HFFc6 (cell line): Measurements from ENCODE around the gene GLIPR2. TPM values are rescaled to one million over a fixed set of nuclear protein-coding genes. Genes with fewer than 3 reads are reported as not detected.
A peak's percentile ranks its signal among the peaks of the same experiment; 100 is the strongest.
"Not testable (repeated sequence)": the region's sequence is repeated elsewhere in the genome, so short reads cannot be mapped to it uniquely, and the experiment has no call there.

ENCODE experiments used
- DNase-seq: peaks from one replicate; pipeline ENCODE4 v3.0.0-alpha.2; 2018
- H3K27ac Mint-ChIP-seq: 2 replicates; pipeline ENCODE4 v1.8.0; 2020; ENCODE audit warnings: mild to moderate bottlenecking, mixed read lengths
- H3K27me3 Mint-ChIP-seq: 2 replicates; pipeline ENCODE4 v1.8.0; 2021; ENCODE audit warnings: mild to moderate bottlenecking, moderate library complexity, mixed read lengths; ENCODE audit not compliant: insufficient read depth
- H3K36me3 Mint-ChIP-seq: 2 replicates; pipeline ENCODE4 v1.8.0; 2021; ENCODE audit warnings: low read depth, mixed read lengths
- H3K4me1 Mint-ChIP-seq: 2 replicates; pipeline ENCODE4 v1.8.0; 2020; ENCODE audit warnings: low read depth, mixed read lengths
- H3K4me3 Mint-ChIP-seq: 2 replicates; pipeline ENCODE4 v1.8.0; 2020; ENCODE audit warnings: mild to moderate bottlenecking, moderate library complexity, mixed read lengths
- H3K9me3 Mint-ChIP-seq: 2 replicates; pipeline ENCODE4 v1.8.0; 2020; ENCODE audit warnings: mild to moderate bottlenecking, mixed read lengths
- total RNA-seq, 6 experiments: library from RNA; stranded (reverse); fragmentation: NEBNext Ultra II Directional; extraction: Animal tissue kit (Norgen Biotek cat#: 25700); gene quantifications; 2 replicates in 1 of 6; 3 replicates in 5 of 6; pipeline ENCODE4 v1.2.3, GENCODE V29; 2021
- TF ChIP-seq, protein P1 (sequence below): fragments of 200-600 bp; sonication (generic); IDR thresholded peaks from 2 replicates; pipeline ENCODE4 v1.5.0; 2021; ENCODE audit warnings: antibody characterized with exemption, mild to moderate bottlenecking

GLIPR2 gene
- total RNA-seq, 6 experiments from 2014 or later: 18.1 to 24.7 (median 23.4) TPM

DNA sequence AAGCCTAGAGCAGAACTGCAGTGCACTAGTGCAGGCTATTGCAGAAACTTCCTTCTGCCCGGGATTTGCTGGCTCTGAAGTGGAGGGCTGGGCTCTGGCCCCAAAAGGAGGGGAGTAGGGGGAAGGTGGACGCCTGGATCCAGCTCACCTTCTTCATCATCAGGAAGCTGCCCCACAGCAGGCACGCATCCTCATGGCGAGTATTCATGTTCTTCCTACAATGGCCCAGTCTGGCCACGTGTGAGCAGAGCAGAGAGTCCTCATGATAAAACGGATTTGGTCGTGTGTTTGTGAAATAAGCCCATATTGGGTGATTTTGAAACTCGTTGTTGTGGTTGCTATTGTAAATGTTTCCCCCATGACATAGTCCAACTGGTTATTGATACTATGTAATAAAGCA lies 8.2 kb upstream of the GLIPR2 start:
- Mint-ChIP-seq H3K4me1 (peaks cover 8% of the 10 kb centered on the region), H3K36me3 (peaks cover 7% of the 10 kb centered on the region), H3K9me3 (no peaks in the 10 kb centered on the region), H3K27me3 (peaks cover 3% of the 10 kb centered on the region; the same call in 1 of the 2 replicates), H3K27ac (no peak overlapping the region), H3K4me3 (no peak overlapping the region)
- TF ChIP-seq, protein P1, sequence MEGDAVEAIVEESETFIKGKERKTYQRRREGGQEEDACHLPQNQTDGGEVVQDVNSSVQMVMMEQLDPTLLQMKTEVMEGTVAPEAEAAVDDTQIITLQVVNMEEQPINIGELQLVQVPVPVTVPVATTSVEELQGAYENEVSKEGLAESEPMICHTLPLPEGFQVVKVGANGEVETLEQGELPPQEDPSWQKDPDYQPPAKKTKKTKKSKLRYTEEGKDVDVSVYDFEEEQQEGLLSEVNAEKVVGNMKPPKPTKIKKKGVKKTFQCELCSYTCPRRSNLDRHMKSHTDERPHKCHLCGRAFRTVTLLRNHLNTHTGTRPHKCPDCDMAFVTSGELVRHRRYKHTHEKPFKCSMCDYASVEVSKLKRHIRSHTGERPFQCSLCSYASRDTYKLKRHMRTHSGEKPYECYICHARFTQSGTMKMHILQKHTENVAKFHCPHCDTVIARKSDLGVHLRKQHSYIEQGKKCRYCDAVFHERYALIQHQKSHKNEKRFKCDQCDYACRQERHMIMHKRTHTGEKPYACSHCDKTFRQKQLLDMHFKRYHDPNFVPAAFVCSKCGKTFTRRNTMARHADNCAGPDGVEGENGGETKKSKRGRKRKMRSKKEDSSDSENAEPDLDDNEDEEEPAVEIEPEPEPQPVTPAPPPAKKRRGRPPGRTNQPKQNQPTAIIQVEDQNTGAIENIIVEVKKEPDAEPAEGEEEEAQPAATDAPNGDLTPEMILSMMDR: no peak
- no peak for DNase-seq

DNA sequence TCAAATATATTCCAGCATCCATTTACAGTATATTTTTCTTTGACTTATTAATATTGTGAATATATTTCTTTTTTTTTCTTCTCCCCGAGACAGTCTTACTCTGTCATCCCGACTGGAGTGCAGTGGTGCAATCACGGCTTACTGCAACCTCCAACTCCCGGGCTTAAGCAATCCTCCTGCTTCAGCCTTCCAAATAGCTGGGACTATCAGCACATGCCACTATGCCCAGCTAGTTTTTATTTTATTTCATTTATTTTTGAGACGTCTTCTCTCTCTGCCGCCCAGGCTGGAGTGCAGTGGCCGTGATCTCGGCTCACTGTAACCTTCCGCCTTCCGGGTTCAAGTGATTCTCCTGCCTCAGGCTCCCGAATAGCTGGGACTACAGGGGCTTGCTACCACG lies 7.4 kb upstream of the GLIPR2 start:
- Mint-ChIP-seq H3K27ac (no peak overlapping the region), H3K4me3 (no peak overlapping the region), H3K9me3 (no peaks in the 10 kb centered on the region), H3K4me1 (peaks cover 8% of the 10 kb centered on the region), H3K36me3 (peaks cover 7% of the 10 kb centered on the region), H3K27me3 (peaks cover 3% of the 10 kb centered on the region; the same call in 1 of the 2 replicates)
- TF ChIP-seq, protein P1: no peak
- no peak for DNase-seq

DNA sequence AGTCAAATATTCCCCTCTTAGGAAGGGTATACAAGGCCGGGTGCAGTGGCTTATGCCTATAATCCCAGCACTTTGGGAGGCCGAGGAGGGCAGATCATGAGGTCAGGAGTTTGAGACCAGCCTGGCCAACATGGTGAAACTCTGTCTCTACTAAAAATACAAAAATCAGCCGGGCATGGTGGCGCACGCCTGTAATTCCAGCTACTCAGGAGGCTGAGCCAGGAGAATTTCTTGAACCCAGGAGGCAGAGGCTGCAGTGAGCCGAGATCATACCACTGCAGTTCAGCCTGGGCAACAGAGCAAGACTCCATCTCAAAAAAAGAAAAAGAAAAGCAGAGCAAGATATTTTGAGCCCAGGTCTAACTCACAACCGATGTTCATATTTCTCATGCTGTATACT lies 4.9 kb upstream of the GLIPR2 start:
- not testable (repeated sequence) for DNase-seq, H3K36me3 Mint-ChIP-seq, H3K27ac Mint-ChIP-seq, H3K27me3 Mint-ChIP-seq, H3K4me1 Mint-ChIP-seq, H3K4me3 Mint-ChIP-seq, H3K9me3 Mint-ChIP-seq

DNA sequence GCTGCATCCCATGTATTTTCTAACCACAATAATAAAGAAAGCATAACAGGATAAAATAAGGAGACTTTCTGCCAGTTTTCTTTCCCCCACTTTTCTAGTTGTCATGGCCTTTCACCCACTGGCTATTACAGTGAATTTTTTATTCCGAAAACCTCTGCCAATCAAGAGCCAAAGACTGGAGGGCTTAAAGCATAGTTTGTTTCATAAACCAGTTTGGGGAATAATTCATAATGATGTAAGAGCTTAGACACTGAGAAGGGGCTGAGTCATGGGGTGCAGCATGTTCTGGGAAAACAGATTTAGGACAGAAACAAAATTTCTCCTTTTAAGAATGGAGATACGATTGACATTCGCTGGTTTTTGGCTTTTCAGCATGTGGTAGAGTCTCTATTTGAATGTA lies 4.4 kb upstream of the GLIPR2 start:
- Mint-ChIP-seq H3K4me1 (peaks cover 9% of the 10 kb centered on the region), H3K27ac (peak overlapping the region; percentile 20; the same call in 1 of the 2 replicates), H3K4me3 (no peak overlapping the region), H3K36me3 (no peaks in the 10 kb centered on the region), H3K9me3 (no peaks in the 10 kb centered on the region), H3K27me3 (peaks cover 1% of the 10 kb centered on the region)
- TF ChIP-seq, protein P1: no peak
- no peak for DNase-seq

DNA sequence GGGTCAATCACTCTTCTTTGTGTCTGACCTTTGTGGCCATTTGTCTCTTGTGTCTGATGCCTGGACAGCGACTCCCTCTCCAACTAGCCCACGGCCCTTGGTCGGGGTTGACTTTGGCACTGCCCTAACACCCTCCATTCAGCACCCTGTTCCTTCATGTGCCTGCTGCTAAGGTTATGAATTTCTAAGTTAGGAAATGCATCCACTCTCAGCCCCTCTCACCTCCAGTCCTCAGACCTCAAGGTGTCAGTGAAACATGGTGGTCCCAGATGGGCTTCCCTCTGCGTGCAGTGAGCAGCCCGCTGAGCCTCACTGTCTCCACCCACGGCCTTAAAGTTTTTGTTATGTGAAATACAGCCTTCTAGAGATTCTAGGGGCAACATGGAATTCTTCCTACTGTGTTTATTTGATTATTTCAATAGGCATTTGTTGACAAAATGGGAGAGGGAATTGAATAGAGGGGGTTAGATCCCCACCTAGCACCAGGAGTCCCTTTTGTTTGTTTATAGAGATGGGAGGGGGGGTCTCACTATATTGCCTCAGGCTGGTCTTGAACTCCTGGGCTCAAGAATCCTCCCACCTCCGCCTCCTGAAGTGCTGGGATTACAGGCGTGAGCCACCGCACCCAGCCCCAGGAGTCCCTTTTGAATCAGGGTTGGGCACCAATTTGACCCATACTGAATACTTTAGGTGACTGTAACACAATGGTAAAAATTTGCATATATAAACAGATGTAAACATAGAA lies 1.6 kb upstream of the GLIPR2 start:
- no peak for DNase-seq
- peaks cover 6% of the 10 kb centered on the region for H3K27me3 Mint-ChIP-seq
- TF ChIP-seq, protein P1: no peak
- H3K36me3 Mint-ChIP-seq: no peaks in the 10 kb centered on the region
- no peak overlapping the region for H3K27ac Mint-ChIP-seq
- H3K9me3 Mint-ChIP-seq: no peaks in the 10 kb centered on the region
- H3K4me3 Mint-ChIP-seq: peak overlapping the region; percentile 85; the same call in 1 of the 2 replicates
- H3K4me1 Mint-ChIP-seq: peaks cover 22% of the 10 kb centered on the region

DNA sequence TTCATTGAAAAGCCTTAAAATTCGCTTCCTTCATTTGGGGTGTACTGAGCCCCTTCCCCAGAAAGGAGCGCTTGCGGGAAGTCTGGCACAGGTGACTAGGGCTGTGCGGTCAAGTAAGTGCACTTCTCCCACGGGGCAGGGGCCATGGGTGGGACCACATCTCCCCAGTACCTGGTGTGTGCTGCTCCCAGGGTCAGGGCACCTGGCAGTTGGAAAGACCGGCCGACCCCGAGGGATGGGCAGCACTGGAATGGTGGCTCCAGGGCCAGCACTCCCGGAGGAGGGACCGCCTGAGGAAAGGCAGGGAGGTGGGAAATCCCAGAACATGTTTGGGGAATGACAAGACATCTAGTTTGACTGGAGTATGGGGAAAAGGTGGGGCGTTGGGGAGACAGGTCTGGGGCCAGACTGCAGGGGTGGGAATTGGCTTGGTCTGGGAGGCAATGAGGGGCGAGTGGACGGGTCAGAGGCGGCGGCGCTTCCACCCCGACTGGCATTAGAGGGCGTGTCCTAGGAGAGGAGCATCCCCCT lies 727 bp upstream of the GLIPR2 start:
- TF ChIP-seq, protein P1: no peak
- H3K27ac Mint-ChIP-seq: no peak overlapping the region
- H3K9me3 Mint-ChIP-seq: no peaks in the 10 kb centered on the region
- peaks cover 6% of the 10 kb centered on the region for H3K27me3 Mint-ChIP-seq
- no peaks in the 10 kb centered on the region for H3K36me3 Mint-ChIP-seq
- no peak for DNase-seq
- H3K4me3 Mint-ChIP-seq: peak overlapping the region; percentile 85
- peaks cover 28% of the 10 kb centered on the region for H3K4me1 Mint-ChIP-seq
